ENCODE measurements around the gene KCTD15.

Gene KCTD15

GRCh38 chr19:33861950-33862349 lies 65.3 kb downstream of the KCTD15 start:
- no peak for TF ChIP-seq CTCF (IDR thresholded peaks at IDR 0.05; ENCODE audit: extremely low read depth, missing control alignments)
- DNase-seq (ENCODE audit: low spot score) = peak; percentile 2

GRCh38 chr19:33862981-33863380 lies 66.3 kb downstream of the KCTD15 start:
- no peak for DNase-seq (ENCODE audit: low spot score)
- TF ChIP-seq CTCF (IDR thresholded peaks at IDR 0.05; ENCODE audit: extremely low read depth, missing control alignments) = no peak

GRCh38 chr19:33863436-33863835 lies 66.8 kb downstream of the KCTD15 start:
- DNase-seq (ENCODE audit: low spot score) = peak; percentile 3
- no peak for TF ChIP-seq CTCF (IDR thresholded peaks at IDR 0.05; ENCODE audit: extremely low read depth, missing control alignments)

- peak; percentile 2 for DNase-seq (ENCODE audit: low spot score)
- no peak for TF ChIP-seq CTCF (IDR thresholded peaks at IDR 0.05; ENCODE audit: extremely low read depth, missing control alignments)
Observed at GRCh38 chr19:33864311-33864850, 67.7 kb downstream of the KCTD15 start.

- TF ChIP-seq CTCF (IDR thresholded peaks at IDR 0.05; ENCODE audit: extremely low read depth, missing control alignments) = no peak
- DNase-seq (ENCODE audit: low spot score) = no peak
Observed at GRCh38 chr19:33865306-33865705, 68.6 kb downstream of the KCTD15 start.
